Stimulated activated CD8-positive, alpha-beta memory T cell treated with anti-CD3 and anti-CD28 coated beads, Interleukin-15, amount 100 ng/mL, for 4 hours (primary cell): ENCODE results near the gene AMELX.

Source experiments
- DNase-seq, 2 donors: peaks; one replicate each; pipeline ENCODE4 v3.0.0-alpha.2; 2020; ENCODE audit warnings: low read depth in 2 of 2

Gene AMELX

DNA sequence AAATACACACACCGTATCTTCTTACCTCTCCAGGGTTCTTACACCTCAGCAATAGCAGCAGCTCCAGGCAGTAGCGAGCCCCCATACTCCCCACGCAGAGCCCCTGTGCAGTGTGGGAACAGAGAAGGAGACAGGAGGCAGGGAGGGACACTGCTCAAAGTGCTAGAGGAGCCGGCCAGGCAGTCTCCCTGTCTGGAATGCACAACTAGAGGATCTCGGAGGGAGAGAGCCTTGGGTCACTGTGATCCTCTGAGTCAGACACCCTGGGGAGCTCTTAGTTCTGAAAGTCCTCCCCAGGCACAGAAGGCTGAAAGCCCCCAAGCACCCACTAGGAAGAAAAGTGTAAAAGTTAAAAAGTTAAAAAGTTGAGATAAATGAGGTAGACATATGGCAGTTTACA, 16.0 kb downstream of the AMELX start:
- no peak for DNase-seq

GRCh38 chrX:11311706-11312105, 18.5 kb downstream of the AMELX start:
- DNase-seq, result no peak

- DNase-seq, result no peak
Measured at GRCh38 chrX:11319806-11320520, 26.8 kb downstream of the AMELX start.

DNA sequence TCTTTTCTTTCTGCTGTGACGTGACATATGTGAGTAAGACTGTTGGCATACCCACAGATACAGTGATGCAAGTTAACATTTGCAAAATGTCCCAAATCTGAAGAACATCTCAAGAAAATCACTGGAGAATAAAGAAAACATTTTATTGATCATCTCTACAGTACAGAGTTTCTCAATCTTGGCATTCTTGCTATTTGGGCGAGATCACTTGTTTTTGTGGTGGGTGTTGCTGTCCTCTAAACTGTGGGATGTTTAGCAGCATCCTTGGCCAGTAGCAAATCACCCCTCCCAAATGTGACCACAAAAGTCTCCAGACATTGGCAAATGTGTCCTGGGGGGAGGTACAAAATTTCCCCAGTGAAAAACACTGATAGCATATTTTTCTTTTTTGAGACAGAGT, 28.8 kb downstream of the AMELX start:
- DNase-seq, result no peak

- DNase-seq, result no peak
Measured at GRCh38 chrX:11328134-11328533, 34.9 kb downstream of the AMELX start.

DNA sequence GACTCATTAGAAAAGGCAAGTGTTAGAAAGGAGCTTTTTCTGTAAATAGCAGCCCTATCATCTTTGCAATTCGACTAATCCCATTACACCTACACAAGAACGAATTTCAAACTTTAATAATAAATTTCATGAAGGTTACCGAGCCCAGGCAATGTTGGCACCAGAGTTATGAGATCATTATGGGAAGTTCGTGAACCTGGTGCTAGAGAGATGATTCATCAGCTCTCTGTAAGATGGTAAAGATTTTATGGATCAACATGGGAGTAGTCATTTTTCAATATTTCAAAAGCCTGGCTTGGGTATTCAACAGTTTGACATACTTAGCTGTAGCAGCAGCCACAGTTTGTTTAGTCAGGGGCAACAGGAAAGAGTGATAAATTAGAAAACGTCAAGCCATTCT, 35.8 kb downstream of the AMELX start:
- DNase-seq, result no peak

- DNase-seq, result no peak
Measured at GRCh38 chrX:11331788-11332187, 38.6 kb downstream of the AMELX start.

DNA sequence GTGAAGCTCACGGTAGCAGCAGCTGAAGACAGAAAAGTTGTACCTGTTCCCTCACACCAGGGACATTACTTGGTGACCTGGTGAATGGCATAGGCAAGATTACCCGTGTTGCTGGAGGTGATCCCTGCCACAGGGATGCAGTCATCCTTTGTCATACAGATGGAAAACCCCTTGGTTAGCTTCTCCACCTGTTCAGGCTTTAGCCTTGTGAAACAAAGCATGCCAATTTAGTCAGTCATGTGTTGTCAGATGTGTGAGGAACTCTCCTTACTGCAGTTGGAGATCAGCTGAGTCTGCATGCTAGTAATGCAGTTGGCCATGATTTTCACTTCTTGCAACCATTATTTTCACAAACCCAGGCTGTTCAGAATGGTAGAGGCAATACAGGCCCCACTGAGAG, 41.0 kb downstream of the AMELX start:
- no peak for DNase-seq

GRCh38 chrX:11336201-11336600, 43.0 kb downstream of the AMELX start:
- DNase-seq, result no peak

DNA sequence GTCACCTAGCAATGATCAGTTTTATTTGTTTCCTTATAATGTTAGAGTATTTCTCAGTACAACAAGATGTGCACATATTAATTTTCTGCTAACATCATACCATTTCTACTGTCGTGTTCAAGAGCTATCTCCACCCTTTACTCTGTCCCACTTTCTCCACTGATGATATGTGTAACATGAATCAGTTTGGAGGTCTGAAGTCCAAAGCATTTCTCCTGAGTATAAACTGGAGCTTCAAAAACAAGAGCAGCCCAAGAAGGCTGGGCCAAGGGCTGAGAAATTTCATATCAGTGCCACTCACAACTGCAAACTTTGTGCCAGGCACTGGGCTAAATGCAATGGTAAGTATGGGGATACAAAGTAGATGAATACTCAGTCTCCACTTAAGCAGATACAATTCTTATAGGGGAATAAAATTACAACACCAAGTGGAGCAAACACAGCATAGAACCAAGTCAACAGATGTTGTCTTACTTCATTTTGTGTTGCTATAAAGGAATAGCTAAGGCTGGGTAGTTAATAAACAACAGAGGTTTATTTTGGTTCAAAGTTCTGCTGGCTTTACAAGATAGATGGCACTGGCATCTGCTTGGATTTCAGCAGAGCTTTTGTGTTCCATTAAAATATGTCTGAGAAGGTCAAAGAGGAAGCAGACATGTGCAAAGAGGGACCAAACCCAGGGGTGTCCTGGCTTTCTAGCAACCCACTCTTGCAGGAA, 44.2 kb downstream of the AMELX start:
- DNase-seq, result no peak

DNA sequence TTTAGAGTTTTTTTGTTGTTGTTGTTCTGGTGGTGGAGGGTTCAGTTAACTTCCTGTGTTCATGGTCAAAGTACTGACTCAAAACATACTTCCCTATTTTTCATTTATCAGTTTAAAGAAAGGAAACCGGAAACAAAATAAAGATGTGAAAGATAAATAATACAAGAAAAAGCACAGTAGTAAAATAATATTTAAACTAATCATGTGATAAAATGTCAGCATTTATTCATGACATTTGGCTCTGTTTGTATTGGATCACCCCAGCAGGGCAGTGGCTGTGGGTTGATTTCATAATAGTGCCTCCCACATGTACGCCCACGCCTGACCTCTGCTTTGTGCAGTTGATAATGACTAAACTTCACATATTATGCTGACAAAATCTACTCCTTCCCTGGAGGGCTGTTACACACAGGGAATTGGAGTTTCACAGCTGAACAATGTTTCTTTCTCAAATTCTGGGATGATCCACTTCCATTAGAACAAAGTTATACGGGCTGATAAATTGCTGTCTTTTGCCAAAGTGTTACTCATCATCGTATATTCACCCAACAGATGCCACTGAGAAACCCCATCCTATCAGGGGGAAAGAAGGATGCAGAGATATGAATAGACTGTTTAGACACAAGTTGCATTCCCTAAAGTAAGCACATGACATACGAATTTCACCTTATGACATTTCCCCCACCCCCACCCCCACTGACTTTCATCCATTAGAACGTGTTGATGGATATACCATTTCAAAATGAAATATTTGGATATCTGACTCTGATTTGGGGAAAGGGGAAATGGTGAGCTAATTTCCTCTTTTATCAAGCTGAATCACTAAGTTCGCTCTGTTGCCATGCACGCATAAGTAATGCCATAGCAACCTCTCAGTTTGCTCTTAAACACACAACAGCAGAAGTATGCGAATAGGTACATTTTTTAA, 48.3 kb downstream of the AMELX start:
- DNase-seq, result no peak

- no peak for DNase-seq
Measured at GRCh38 chrX:11342673-11343072, 49.5 kb downstream of the AMELX start.

DNA sequence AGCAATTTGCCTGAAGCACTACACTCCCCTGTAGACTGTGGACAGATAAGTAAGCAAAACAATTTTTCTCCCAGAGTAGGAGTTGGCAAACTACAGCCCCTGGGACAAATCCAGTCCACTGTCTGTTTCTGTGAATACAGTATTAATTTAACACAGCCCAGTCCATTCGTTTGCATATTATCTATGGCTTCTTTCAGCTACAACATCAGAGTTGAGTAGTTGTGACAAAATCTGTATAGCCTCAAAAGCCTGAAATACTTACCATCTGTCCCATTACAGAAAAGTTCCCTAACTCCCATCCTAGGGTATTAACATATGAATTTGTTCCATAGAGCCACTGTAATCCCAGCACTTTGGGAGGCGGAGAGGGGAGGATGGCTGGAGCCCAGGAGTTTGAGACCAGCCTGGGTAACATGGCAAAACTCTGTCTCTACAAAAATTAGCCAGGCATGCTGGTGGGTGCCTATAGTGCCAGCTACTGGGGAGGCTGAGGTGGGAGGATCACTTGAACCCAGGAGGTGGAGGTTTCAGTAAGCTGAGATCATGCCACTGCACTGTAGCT, 53.0 kb downstream of the AMELX start:
- no peak for DNase-seq

DNA sequence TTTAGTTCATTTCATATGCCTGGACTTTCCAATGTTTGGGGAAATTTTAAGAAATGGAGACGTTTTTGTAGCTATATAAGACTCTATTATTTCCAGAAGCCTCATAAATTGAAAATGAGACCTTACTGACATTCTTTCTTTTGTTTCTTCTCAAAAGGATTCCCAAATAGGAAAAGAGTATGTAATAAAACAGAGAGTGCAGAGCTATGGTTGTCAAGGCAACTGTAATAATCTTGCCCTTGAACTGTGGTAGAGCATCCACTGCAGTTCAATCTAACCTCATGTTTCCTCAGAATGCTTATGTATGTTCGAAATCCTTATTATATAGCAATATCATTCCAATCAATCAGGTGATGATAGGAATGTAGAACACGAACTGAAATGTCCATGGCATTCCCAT, 54.1 kb downstream of the AMELX start:
- DNase-seq, result no peak

- no peak for DNase-seq
Measured at GRCh38 chrX:11349020-11349419, 55.8 kb downstream of the AMELX start.

- DNase-seq, result no peak
Measured at GRCh38 chrX:11349661-11350337, 56.6 kb downstream of the AMELX start.
